Thoracic aorta (tissue), 2 donors: ENCODE data around the gene RELN. TPM values are rescaled to one million over a fixed set of nuclear protein-coding genes. Genes with fewer than 3 reads are reported as not detected.

ENCODE experiments used
- ATAC-seq: fragments of 150-250 bp; one replicate; pipeline ENCODE4 v1.8.0; 2017; ENCODE audit warnings: low read depth; ENCODE audit not compliant: insufficient number of reproducible peaks, low FRiP score
- DNase-seq: peaks from one replicate; pipeline ENCODE4 v3.0.0-alpha.2; 2020; ENCODE audit warnings: low spot score
- H3K27ac ChIP-seq, 2 donors: fragments of 200-600 bp; sonication (generic); 1 replicate in 1 of 2; 2 replicates in 1 of 2; pipeline ENCODE4 v1.5.1; 2016; ENCODE audit warnings: mild to moderate bottlenecking in 2 of 2, moderate library complexity in 2 of 2
- H3K27me3 ChIP-seq: fragments of 200-600 bp; sonication (generic); replicated peaks from 2 replicates; pipeline ENCODE4 v1.6.0; 2016; ENCODE audit warnings: mild to moderate bottlenecking; ENCODE audit not compliant: insufficient read depth
- H3K36me3 ChIP-seq: fragments of 200-600 bp; sonication (generic); one replicate; pipeline ENCODE4 v1.5.1; 2016
- H3K4me1 ChIP-seq, 2 donors: fragments of 200-600 bp; sonication (generic); 1 replicate in 1 of 2; 2 replicates in 1 of 2; pipeline versions ENCODE4 v1.5.1 to v1.6.0; 2016; ENCODE audit warnings: low read depth in 2 of 2, mild to moderate bottlenecking in 1 of 2; ENCODE audit not compliant: control insufficient read depth in 1 of 2
- H3K4me3 ChIP-seq: fragments of 200-600 bp; sonication (generic); 2 replicates; pipeline ENCODE4 v1.5.1; 2016; ENCODE audit warnings: mild to moderate bottlenecking
- H3K9me3 ChIP-seq: fragments of 200-600 bp; sonication (generic); 2 replicates; pipeline ENCODE4 v1.5.1; 2016
- total RNA-seq, 2 donors: library from RNA; depleted of rRNA; stranded (reverse); fragments of >200 nt; gene quantifications; one replicate each; pipeline versions ENCODE4 v1.1.0 to v1.2.3, GENCODE V29; 2016
- TF ChIP-seq, protein P1 (sequence below): fragments of 200-600 bp; sonication (generic); IDR thresholded peaks from one replicate; pipeline ENCODE4 v1.5.1; 2019; ENCODE audit warnings: antibody characterized with exemption

The RELN gene
- total RNA-seq, 2 donors from 2014 or later = 0.49 to 5.1 TPM

DNA sequence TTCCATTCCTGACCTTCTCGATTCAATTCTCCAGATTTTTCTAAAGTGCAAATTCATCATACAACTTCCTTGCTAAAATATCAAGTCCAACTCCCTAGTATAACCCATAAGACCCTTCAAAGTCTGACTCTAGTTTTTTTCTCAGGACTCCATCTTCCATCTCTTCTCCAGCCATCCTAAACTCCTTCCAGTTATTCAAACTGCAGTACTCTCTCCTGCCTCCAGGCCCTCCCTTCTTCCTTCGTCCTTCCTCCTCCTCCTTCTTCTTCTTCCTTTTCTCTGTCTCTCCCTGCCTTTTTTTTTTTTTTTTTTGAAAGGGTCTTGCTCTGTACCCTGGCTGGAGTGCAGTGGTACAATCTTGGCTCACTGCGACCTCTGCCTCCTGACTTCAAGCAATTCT, 111.9 kb downstream of the RELN start:
- TF ChIP-seq, protein P1, sequence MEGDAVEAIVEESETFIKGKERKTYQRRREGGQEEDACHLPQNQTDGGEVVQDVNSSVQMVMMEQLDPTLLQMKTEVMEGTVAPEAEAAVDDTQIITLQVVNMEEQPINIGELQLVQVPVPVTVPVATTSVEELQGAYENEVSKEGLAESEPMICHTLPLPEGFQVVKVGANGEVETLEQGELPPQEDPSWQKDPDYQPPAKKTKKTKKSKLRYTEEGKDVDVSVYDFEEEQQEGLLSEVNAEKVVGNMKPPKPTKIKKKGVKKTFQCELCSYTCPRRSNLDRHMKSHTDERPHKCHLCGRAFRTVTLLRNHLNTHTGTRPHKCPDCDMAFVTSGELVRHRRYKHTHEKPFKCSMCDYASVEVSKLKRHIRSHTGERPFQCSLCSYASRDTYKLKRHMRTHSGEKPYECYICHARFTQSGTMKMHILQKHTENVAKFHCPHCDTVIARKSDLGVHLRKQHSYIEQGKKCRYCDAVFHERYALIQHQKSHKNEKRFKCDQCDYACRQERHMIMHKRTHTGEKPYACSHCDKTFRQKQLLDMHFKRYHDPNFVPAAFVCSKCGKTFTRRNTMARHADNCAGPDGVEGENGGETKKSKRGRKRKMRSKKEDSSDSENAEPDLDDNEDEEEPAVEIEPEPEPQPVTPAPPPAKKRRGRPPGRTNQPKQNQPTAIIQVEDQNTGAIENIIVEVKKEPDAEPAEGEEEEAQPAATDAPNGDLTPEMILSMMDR = no peak

DNA sequence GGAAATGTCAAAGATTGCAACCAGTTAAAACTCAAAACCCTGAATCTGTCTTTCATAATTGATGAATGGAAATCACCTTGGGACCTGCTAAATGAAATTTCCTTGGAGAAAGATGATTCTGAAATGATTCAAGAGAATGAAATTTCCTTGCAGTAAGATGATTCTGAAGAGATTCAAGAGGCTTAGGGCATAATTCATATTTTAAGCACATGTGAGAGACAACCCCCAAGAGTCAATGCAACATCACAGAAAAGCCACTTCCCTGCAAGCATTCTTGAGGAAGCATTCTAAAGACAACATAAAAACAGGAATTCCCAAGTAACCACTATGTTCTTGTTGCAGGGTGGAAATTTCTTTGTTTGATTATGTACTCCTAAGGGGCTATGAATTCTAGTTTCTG, 113.7 kb downstream of the RELN start:
- no peaks in the 10 kb centered on the region for H3K36me3 ChIP-seq
- DNase-seq (no peak), ATAC-seq (no peak)
- H3K4me1 ChIP-seq = no peaks in the 10 kb centered on the region
- H3K9me3 ChIP-seq = no peaks in the 10 kb centered on the region
- no peaks in the 10 kb centered on the region for H3K27me3 ChIP-seq
- H3K27ac ChIP-seq = no peak overlapping the region
- no peak overlapping the region for H3K4me3 ChIP-seq
- TF ChIP-seq, protein P1 = no peak

More for the DNA sequence above, 111.9 kb downstream of the RELN start:
- ATAC-seq (no peak), DNase-seq (no peak)
- Histone ChIP-seq H3K4me1 (no peaks in the 10 kb centered on the region), H3K27me3 (no peaks in the 10 kb centered on the region), H3K27ac (no peak overlapping the region), H3K36me3 (no peaks in the 10 kb centered on the region), H3K9me3 (no peaks in the 10 kb centered on the region), H3K4me3 (no peak overlapping the region)

DNA sequence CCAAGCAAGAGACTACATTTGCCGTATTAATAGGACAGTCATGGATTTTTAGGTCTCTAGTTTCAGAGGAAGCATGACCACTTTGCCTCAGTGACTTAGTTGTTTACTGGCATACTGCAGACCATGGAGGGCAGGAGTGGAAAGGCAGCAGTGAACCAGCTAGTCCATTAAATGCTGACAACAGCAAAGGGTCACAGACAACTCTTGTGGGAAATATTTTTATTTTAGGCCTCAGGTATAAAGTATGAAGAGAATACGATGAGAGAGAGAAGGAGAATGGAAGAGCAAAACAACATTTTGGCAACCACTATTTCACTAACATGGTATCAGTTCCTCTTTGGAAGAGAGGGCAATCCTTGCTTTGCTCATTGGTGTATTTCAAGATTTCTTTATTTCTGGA, 118.0 kb downstream of the RELN start:
- Histone ChIP-seq H3K9me3 (no peaks in the 10 kb centered on the region), H3K27me3 (no peaks in the 10 kb centered on the region), H3K27ac (no peak overlapping the region), H3K4me3 (no peak overlapping the region), H3K4me1 (no peaks in the 10 kb centered on the region), H3K36me3 (no peaks in the 10 kb centered on the region)
- TF ChIP-seq, protein P1 = no peak
- DNase-seq (no peak), ATAC-seq (no peak)

DNA sequence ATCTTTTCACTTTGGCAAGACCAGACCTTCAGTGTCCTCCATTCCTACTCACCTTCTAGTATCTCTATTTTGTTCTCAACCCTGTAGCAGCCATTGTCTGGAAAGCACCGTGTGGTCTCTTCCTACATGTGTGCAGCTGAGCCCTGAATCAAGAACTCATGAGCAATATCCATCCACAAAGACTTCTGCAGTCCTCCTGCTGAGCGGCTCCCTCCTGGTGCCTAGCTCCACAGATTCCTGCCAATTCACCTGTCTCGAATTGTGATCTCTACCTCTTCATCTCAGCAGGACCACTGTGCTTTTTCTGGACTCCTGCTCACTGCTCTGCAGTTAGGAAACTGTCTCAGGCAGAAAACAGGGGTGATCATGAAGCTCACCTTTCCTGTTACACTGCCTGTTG, 118.8 kb downstream of the RELN start:
- Histone ChIP-seq H3K27ac (no peak overlapping the region), H3K27me3 (no peaks in the 10 kb centered on the region), H3K4me3 (no peak overlapping the region), H3K9me3 (no peaks in the 10 kb centered on the region), H3K4me1 (no peaks in the 10 kb centered on the region), H3K36me3 (no peaks in the 10 kb centered on the region)
- TF ChIP-seq, protein P1 = no peak
- DNase-seq (no peak), ATAC-seq (no peak)

DNA sequence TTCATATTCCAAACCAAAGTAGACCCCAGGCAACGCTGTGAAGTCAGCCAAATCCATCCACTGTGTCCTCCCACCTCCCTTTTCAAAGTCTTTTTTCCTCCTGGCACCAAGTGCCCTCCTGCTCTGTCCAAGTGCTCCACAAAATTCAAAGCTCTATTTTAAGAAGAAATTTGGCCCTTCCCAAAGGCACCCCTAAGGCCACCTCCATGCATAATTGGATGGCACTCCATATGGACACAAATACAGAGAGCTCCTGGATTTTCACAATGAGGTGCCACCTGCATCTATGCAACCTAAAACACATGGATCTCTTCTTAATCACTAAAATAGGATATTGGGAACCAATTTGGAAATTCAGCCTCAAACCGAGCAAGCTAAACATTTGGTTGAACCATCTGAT, 121.6 kb downstream of the RELN start:
- H3K9me3 ChIP-seq = no peaks in the 10 kb centered on the region
- H3K27ac ChIP-seq = no peak overlapping the region
- no peaks in the 10 kb centered on the region for H3K4me1 ChIP-seq
- H3K4me3 ChIP-seq = no peak overlapping the region
- ATAC-seq (no peak), DNase-seq (no peak)
- TF ChIP-seq, protein P1 = no peak
- no peaks in the 10 kb centered on the region for H3K36me3 ChIP-seq
- no peaks in the 10 kb centered on the region for H3K27me3 ChIP-seq
